Liver (tissue), 9 donors: Measurements from ENCODE around the gene ZNF563. TPM values are rescaled to one million over a fixed set of nuclear protein-coding genes. Genes with fewer than 3 reads are reported as not detected.

ENCODE experiments used
- DNase-seq: peaks from one replicate; pipeline ENCODE4 v3.0.0-alpha.2; 2017; ENCODE audit warnings: low spot score
- H3K27ac ChIP-seq, 2 donors: one replicate each; pipeline ENCODE4 v1.7.0; 2013; ENCODE audit warnings: inconsistent platforms in 2 of 2, low read length in 2 of 2, control low read depth in 1 of 2, low read depth in 1 of 2, mild to moderate bottlenecking in 1 of 2
- H3K27me3 ChIP-seq, 4 donors: one replicate each; pipeline versions ENCODE4 v1.6.1 to v1.7.0; 2013; ENCODE audit warnings: low read length in 3 of 4, inconsistent platforms in 1 of 4, mild to moderate bottlenecking in 1 of 4, moderate library complexity in 1 of 4; ENCODE audit not compliant: control insufficient read depth in 4 of 4, insufficient read depth in 4 of 4
- H3K36me3 ChIP-seq, 4 donors: one replicate each; pipeline versions ENCODE4 v1.6.1 to v1.7.0; 2013; ENCODE audit warnings: low read length in 3 of 4, mild to moderate bottlenecking in 3 of 4, low read depth in 1 of 4, moderate library complexity in 1 of 4; ENCODE audit not compliant: control insufficient read depth in 4 of 4, insufficient read depth in 3 of 4
- H3K4me1 ChIP-seq, 4 donors: one replicate each; pipeline versions ENCODE4 v1.6.1 to v1.7.0; 2013; ENCODE audit warnings: low read length in 3 of 4, mild to moderate bottlenecking in 3 of 4, moderate library complexity in 1 of 4; ENCODE audit not compliant: control insufficient read depth in 4 of 4, insufficient read depth in 4 of 4
- H3K4me3 ChIP-seq, 3 donors: one replicate each; pipeline versions ENCODE4 v1.6.1 to v1.7.0; 2013; ENCODE audit warnings: low read length in 3 of 3, control low read depth in 1 of 3, low read depth in 1 of 3, mild to moderate bottlenecking in 1 of 3
- H3K9ac ChIP-seq, 2 donors: one replicate each; pipeline ENCODE4 v1.7.0; 2013; ENCODE audit warnings: low read length in 2 of 2, mild to moderate bottlenecking in 2 of 2, moderate library complexity in 2 of 2, control low read depth in 1 of 2, low read depth in 1 of 2
- H3K9me3 ChIP-seq, 4 donors: one replicate each; pipeline versions ENCODE4 v1.6.1 to v1.7.0; 2013; ENCODE audit warnings: low read length in 3 of 4; ENCODE audit not compliant: control insufficient read depth in 4 of 4
- EGR1 ChIP-seq, 2 donors: IDR thresholded peaks; 2 replicates each; pipeline ENCODE4 v1.6.1; 2016 to 2018; ENCODE audit warnings: antibody characterized with exemption in 2 of 2, low read depth in 2 of 2
- FOXA2 ChIP-seq: IDR thresholded peaks from 2 replicates; pipeline ENCODE4 v1.6.1; 2016; ENCODE audit warnings: antibody characterized with exemption
- GABPA ChIP-seq, 2 donors: IDR thresholded peaks in 1 of 2; conservative IDR thresholded peaks in 1 of 2; 2 replicates each; pipeline ENCODE4 v1.6.1; 2016; ENCODE audit warnings: antibody characterized with exemption in 2 of 2, mild to moderate bottlenecking in 1 of 2, moderate library complexity in 1 of 2
- HNF4A ChIP-seq, 2 donors: conservative IDR thresholded peaks; 2 replicates each; pipeline ENCODE4 v1.6.1; 2016; ENCODE audit warnings: antibody characterized with exemption in 2 of 2, mild to moderate bottlenecking in 2 of 2
- JUND ChIP-seq, 2 donors: IDR thresholded peaks; 2 replicates each; pipeline ENCODE4 v1.6.1; 2016; ENCODE audit warnings: antibody characterized with exemption in 2 of 2
- NR2F2 ChIP-seq: IDR thresholded peaks from 2 replicates; pipeline ENCODE4 v1.6.1; 2016; ENCODE audit warnings: antibody characterized with exemption
- RAD21 ChIP-seq, 2 donors: IDR thresholded peaks; 2 replicates each; pipeline ENCODE4 v1.6.1; 2016; ENCODE audit warnings: antibody characterized with exemption in 2 of 2, mild to moderate bottlenecking in 2 of 2
- RXRA ChIP-seq, 2 donors: IDR thresholded peaks; 2 replicates each; pipeline ENCODE4 v1.6.1; 2017 to 2018; ENCODE audit warnings: antibody characterized with exemption in 2 of 2, mild to moderate bottlenecking in 1 of 2
- SP1 ChIP-seq: IDR thresholded peaks from 2 replicates; pipeline ENCODE4 v1.6.1; 2018; ENCODE audit warnings: antibody characterized with exemption, mild to moderate bottlenecking
- YY1 ChIP-seq: IDR thresholded peaks from 2 replicates; pipeline ENCODE4 v1.6.1; 2016; ENCODE audit warnings: antibody characterized with exemption, mild to moderate bottlenecking
- ZBTB33 ChIP-seq: IDR thresholded peaks from 2 replicates; pipeline ENCODE4 v1.6.1; 2016; ENCODE audit warnings: antibody characterized with exemption
- WGBS: extraction: QIAGEN DNeasy Blood & Tissue Kit; methylation state at CpG from one replicate; pipeline ENCODE4 v1.1.7; 2013; 5-methylcytosine and 5-hydroxymethylcytosine counted together
- polyA plus RNA-seq, 2 donors: library from polyadenylated mRNA; stranded (reverse) in 1 of 2; unstranded in 1 of 2; fragments of 200-250 nt in 1 of 2; fragments of >200 nt in 1 of 2; fragmentation: Nextera tagmentation in 1 of 2; extraction: Ambion mirVana in 1 of 2; gene quantifications; one replicate each; pipeline versions ENCODE4 v1.2.1 to v1.2.3, GENCODE V29; 2013 to 2015
- total RNA-seq, 2 donors: library from RNA; depleted of rRNA; stranded (reverse); fragments of >200 nt; gene quantifications; one replicate each; pipeline ENCODE4 v1.2.3, GENCODE V29; 2014
- TF ChIP-seq, protein P1 (sequence below): IDR thresholded peaks from 2 replicates; pipeline ENCODE4 v1.6.1; 2016; ENCODE audit warnings: antibody characterized with exemption
- TF ChIP-seq, protein P2 (sequence below): fragments of 150-350 bp; IDR thresholded peaks from 2 replicates; pipeline ENCODE4 v1.5.1; 2017; ENCODE audit warnings: improper control_type of control experiment, low read depth, low read length; ENCODE audit not compliant: missing input control
- TF ChIP-seq, protein P3 (sequence below): IDR thresholded peaks from 2 replicates; pipeline ENCODE4 v1.6.1; 2016; ENCODE audit warnings: antibody characterized with exemption, mild to moderate bottlenecking
- donor health status: healthy.
- donor health status: healthy.
- donor health status: healthy.
- donor health status: healthy.
- donor health status: healthy.

The ZNF563 gene
- total and polyA plus RNA-seq, 4 donors, result 2.5 to 15.8 (median 6.9) TPM

- no peak for DNase-seq
- no peaks in the 10 kb centered on the region for H3K36me3 ChIP-seq
- H3K9ac ChIP-seq, result peak overlapping the region in 1 of 2 donors; percentile 3
- WGBS, result 56% methylated on average over 4 of the region's 4 CpGs
- H3K9me3 ChIP-seq, result no peaks in the 10 kb centered on the region
- peak overlapping the region; percentile 51 to 56 for H3K27ac ChIP-seq
- H3K27me3 ChIP-seq, result no peaks in the 10 kb centered on the region
- H3K4me1 ChIP-seq, result peaks cover 8 to 46% (median 29%) of the 10 kb centered on the region in 4 donors
- TF ChIP-seq, protein P1, sequence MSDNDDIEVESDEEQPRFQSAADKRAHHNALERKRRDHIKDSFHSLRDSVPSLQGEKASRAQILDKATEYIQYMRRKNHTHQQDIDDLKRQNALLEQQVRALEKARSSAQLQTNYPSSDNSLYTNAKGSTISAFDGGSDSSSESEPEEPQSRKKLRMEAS, result peak; percentile 17
- TF ChIP-seq SP1 (peak; percentile 50), NR2F2 (no peak), YY1 (peak; percentile 48), HNF4A (conservative IDR thresholded peaks at IDR 0.05) (peak; percentile 69 to 73), RXRA (IDR thresholded peaks at IDR 0.05) (no peak), EGR1 (IDR thresholded peaks at IDR 0.05; ENCODE audit: low read depth in 2 of 2) (no peak)
- H3K4me3 ChIP-seq, result no peak overlapping the region
Observed at GRCh38 chr19:12330340-12330739, 3.1 kb downstream of the ZNF563 start.

DNA sequence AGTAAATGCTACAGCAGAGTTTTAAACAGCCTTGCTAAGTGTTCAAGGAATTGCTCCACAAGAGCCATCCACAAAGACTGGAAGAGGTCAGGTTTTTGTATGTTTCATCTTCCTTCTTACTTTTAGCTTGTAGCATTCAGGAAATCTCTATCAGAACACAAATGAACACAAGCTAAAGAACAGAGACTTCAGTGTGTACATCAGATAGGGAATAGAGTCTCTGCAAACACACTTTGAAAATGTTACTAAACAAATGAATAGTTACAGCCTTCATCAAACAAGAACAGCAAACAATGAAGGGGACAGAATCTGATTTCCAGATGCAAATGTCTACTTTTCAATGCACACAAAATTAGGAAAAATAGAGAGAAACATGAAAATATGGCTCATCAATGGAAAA lies 7.7 kb downstream of the ZNF563 start:
- Histone ChIP-seq H3K4me3 (no peak overlapping the region), H3K27ac (no peak overlapping the region), H3K9ac (no peak overlapping the region), H3K4me1 (peaks cover 4 to 23% (median 15%) of the 10 kb centered on the region in 4 donors), H3K9me3 (peaks cover 0 to 17% (median 5%) of the 10 kb centered on the region in 4 donors), H3K27me3 (no peaks in the 10 kb centered on the region), H3K36me3 (peaks cover 10 to 25% (median 16%) of the 10 kb centered on the region in 4 donors)
- TF ChIP-seq SP1, result no peak
- TF ChIP-seq RXRA (IDR thresholded peaks at IDR 0.05), result no peak
- no peak for DNase-seq

GRCh38 chr19:12318782-12319413 lies 14.5 kb downstream of the ZNF563 start:
- WGBS, result 98% methylated on average over 13 of the region's 13 CpGs
- Histone ChIP-seq H3K36me3 (peaks cover 20 to 62% (median 48%) of the 10 kb centered on the region in 4 donors), H3K4me1 (peaks cover 0 to 4% (median 0%) of the 10 kb centered on the region in 4 donors), H3K9ac (no peak overlapping the region), H3K4me3 (peak overlapping the region in 2 of 3 donors; percentile 44 to 65), H3K27me3 (no peaks in the 10 kb centered on the region), H3K9me3 (peaks cover 17 to 47% (median 21%) of the 10 kb centered on the region in 4 donors), H3K27ac (no peak overlapping the region)
- TF ChIP-seq, protein P2, sequence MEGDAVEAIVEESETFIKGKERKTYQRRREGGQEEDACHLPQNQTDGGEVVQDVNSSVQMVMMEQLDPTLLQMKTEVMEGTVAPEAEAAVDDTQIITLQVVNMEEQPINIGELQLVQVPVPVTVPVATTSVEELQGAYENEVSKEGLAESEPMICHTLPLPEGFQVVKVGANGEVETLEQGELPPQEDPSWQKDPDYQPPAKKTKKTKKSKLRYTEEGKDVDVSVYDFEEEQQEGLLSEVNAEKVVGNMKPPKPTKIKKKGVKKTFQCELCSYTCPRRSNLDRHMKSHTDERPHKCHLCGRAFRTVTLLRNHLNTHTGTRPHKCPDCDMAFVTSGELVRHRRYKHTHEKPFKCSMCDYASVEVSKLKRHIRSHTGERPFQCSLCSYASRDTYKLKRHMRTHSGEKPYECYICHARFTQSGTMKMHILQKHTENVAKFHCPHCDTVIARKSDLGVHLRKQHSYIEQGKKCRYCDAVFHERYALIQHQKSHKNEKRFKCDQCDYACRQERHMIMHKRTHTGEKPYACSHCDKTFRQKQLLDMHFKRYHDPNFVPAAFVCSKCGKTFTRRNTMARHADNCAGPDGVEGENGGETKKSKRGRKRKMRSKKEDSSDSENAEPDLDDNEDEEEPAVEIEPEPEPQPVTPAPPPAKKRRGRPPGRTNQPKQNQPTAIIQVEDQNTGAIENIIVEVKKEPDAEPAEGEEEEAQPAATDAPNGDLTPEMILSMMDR, result no peak
- TF ChIP-seq YY1 (no peak), ZBTB33 (no peak), FOXA2 (no peak), SP1 (no peak), EGR1 (IDR thresholded peaks at IDR 0.05; ENCODE audit: low read depth in 2 of 2) (no peak), RAD21 (IDR thresholded peaks at IDR 0.05) (no peak), RXRA (IDR thresholded peaks at IDR 0.05) (no peak), JUND (IDR thresholded peaks at IDR 0.05) (no peak), NR2F2 (no peak), HNF4A (conservative IDR thresholded peaks at IDR 0.05) (no peak), GABPA (IDR thresholded peaks at IDR 0.05 in 1 of 2, conservative IDR thresholded peaks at IDR 0.05 in 1 of 2) (no peak)
- TF ChIP-seq, protein P3, sequence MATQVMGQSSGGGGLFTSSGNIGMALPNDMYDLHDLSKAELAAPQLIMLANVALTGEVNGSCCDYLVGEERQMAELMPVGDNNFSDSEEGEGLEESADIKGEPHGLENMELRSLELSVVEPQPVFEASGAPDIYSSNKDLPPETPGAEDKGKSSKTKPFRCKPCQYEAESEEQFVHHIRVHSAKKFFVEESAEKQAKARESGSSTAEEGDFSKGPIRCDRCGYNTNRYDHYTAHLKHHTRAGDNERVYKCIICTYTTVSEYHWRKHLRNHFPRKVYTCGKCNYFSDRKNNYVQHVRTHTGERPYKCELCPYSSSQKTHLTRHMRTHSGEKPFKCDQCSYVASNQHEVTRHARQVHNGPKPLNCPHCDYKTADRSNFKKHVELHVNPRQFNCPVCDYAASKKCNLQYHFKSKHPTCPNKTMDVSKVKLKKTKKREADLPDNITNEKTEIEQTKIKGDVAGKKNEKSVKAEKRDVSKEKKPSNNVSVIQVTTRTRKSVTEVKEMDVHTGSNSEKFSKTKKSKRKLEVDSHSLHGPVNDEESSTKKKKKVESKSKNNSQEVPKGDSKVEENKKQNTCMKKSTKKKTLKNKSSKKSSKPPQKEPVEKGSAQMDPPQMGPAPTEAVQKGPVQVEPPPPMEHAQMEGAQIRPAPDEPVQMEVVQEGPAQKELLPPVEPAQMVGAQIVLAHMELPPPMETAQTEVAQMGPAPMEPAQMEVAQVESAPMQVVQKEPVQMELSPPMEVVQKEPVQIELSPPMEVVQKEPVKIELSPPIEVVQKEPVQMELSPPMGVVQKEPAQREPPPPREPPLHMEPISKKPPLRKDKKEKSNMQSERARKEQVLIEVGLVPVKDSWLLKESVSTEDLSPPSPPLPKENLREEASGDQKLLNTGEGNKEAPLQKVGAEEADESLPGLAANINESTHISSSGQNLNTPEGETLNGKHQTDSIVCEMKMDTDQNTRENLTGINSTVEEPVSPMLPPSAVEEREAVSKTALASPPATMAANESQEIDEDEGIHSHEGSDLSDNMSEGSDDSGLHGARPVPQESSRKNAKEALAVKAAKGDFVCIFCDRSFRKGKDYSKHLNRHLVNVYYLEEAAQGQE, result no peak
- TF ChIP-seq, protein P1, result no peak
- DNase-seq, result no peak
